Fibroblast of villous mesenchyme (primary cell): ENCODE results near the gene RRP12. TPM values are rescaled to one million over a fixed set of nuclear protein-coding genes. Genes with fewer than 3 reads are reported as not detected.

Experiments used
- DNase-seq: peaks from one replicate; pipeline ENCODE4 v3.0.0-alpha.2; 2010; ENCODE audit warnings: low read depth
- H3K4me3 ChIP-seq: 2 replicates; pipeline ENCODE4 v1.5.1; 2011; ENCODE audit warnings: low read depth, mild to moderate bottlenecking, low read length
- CTCF ChIP-seq: IDR thresholded peaks from 2 replicates; pipeline ENCODE4 v1.5.1; 2012; ENCODE audit warnings: low read depth, mild to moderate bottlenecking, low read length; ENCODE audit not compliant: insufficient read depth
- total RNA-seq: library from RNA; depleted of rRNA; stranded (reverse); fragments of >200 nt; gene quantifications from 2 replicates; pipeline ENCODE4 v1.2.3, GENCODE V29; 2012

RRP12 gene
- total RNA-seq, 1 donor = 25.5 TPM

GRCh38 chr10:97442277-97442676 lies 41.1 kb upstream of the RRP12 start:
- TF ChIP-seq CTCF = no peak
- no peak for DNase-seq
- H3K4me3 ChIP-seq = no peak overlapping the region

- DNase-seq = no peak
- TF ChIP-seq CTCF = no peak
These were observed 34.1 kb upstream of the RRP12 start for GRCh38 chr10:97435211-97435610.

GRCh38 chr10:97434557-97434956 lies 33.4 kb upstream of the RRP12 start:
- no peak for TF ChIP-seq CTCF
- no peak for DNase-seq
- no peak overlapping the region for H3K4me3 ChIP-seq

More at GRCh38 chr10:97435211-97435610, 34.1 kb upstream of the RRP12 start:
- H3K4me3 ChIP-seq = no peak overlapping the region

GRCh38 chr10:97434055-97434454 lies 32.9 kb upstream of the RRP12 start:
- TF ChIP-seq CTCF = no peak
- no peak overlapping the region for H3K4me3 ChIP-seq
- DNase-seq = no peak

- peak overlapping the region; percentile 93 for H3K4me3 ChIP-seq
- no peak for TF ChIP-seq CTCF
- peak; percentile 26 for DNase-seq
These were observed 27.4 kb upstream of the RRP12 start for GRCh38 chr10:97428572-97428981.

GRCh38 chr10:97427571-97428179 lies 26.5 kb upstream of the RRP12 start:
- no peak for TF ChIP-seq CTCF
- peak overlapping the region; percentile 93 for H3K4me3 ChIP-seq
- peak; percentile 53 for DNase-seq
